GM18511 (cell line): Measurements from ENCODE around the gene DMRT3.
A peak's percentile ranks its signal among the peaks of the same experiment; 100 is the strongest.

Source experiments
- ATAC-seq: cut with Tn5 transposase; IDR thresholded peaks from one replicate; pipeline ENCODE4 v1.9.1; 2021; ENCODE audit warnings: mild to moderate bottlenecking, moderate library complexity; ENCODE audit not compliant: unreplicated experiment

Gene DMRT3

DNA sequence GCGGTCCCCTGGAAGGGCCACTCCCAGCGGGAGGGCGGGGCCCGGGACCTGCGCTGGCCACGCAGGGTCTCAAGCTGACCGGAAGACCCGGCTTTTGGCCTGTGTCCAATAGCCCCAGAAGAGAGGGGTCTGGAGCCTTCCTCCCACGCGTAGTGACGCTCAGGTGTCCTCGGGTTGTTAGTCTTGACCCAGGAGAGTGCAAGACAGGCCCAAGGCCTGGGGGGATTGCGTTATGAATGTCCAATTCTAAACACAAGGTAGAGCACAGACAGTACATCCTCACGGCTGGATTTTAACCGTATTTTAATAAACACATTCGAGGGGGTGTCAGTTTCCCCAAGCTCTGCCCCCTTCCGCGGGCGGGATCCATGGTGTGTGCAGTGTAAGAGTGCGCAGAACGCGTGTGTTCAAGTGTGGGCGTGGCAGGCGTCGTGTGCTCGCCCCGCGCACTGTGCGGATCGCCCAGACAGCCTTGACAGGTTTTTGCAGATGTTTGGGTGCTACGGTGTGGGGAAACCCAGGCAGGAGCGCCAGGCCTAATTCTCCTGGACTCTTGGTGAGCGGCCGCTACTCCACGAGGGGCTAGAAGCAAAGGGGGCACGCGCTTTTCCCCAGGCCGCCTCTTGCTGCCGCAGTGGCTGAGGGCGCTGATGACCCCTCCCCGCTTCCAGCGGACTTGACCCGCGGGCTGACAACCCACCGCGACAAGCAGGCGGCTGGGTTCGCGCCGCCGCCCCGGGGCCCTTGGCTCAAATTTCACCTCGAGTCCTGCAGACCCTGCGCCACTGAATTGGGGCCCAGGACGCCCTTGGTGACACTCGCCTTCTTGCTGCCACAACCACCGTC lies 6.1 kb upstream of the DMRT3 start:
- ATAC-seq, result no peak

DNA sequence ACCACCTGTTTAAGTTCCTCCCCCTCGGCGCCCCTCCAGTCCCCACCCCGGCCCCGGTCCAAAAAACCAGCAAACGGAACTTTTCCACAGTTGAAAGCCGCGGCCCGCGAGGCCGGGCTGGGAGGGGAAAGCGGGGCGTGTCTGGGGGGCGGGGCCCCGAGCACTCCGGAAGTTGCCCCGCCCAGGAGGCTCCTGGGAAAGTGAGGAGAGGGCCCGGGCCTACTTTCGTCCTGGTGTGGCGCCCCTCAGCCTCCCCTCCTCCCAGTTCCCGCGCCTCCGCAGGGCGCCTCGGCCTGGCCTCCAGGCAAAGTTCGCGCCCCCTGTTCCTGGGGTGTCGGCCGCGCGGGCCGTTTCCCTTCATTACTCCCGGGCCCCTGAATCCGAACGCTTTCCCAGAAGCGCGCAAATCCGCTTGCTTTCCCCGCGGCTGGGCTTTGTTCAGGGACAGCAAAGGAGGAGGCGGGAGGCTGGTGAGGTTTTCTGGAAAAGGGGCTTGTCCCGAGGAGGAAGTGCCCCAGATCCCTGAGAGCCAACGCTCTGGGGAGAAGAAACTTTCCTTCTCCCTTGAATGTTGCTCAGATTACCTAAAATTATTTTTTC lies 4.5 kb upstream of the DMRT3 start:
- ATAC-seq, result no peak

DNA sequence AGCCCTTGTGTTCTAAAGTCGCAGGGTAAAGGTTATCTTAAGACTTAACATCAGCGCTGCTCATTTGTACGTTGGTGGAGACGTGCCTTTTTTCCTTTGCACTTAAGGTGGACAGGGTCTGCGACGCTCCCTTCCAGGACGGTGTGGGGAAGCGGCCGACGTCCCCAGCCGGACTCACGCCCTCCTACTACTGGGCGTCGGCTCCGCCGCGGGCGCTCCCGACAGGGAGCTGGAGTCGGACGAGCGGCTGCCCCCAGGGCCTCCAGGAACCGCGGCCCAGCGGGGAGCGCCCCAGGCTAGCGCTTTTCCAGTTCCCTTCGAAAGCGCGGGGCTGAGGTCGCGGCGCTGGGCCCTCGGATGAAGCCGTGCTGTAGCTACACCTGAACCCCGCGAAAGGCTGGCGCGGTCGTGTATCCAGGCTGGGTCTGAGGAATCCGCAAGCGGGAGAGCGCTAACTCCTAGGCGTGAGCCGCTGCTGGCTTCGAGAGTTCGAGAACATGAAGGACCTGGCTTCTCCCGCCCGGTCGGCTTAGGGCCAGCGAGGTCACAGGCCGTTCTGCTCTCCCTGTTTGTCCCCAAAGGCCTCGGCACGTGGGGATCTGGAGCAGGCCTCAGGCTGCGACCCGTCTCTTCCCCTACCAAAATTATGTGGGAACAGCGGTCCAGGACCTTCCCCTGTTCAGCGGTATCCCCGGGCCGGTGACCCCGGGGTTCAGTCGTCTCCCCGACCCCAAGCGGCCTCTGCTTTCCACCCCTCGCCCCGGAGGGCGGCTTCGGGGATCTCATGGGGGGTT lies 3.8 kb upstream of the DMRT3 start:
- no peak for ATAC-seq

DNA sequence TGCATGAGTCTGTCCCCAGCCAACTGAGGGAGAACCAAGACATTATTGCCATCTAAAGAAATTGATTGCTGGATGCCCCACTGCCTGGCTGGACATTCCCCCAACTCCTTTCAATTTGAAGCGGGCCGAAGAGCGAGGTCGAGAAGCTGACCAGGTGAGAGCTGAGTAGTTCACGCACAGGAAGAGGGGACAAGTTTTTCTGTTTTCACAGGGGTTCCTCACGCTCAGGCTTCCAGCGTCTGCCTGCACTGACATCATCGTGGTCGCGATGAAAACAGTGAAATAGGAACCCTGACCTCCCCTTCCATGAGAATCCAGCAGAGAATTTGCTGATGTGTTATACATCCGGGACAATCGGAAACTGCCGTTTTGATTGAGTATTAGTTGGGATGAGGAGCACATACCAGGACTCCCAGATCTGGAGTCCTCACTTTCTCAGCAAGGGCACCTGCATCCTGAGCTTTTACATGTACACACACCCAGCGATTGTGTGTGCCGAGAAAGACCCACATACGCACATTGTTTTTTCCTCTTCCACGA lies 3.1 kb upstream of the DMRT3 start:
- no peak for ATAC-seq

DNA sequence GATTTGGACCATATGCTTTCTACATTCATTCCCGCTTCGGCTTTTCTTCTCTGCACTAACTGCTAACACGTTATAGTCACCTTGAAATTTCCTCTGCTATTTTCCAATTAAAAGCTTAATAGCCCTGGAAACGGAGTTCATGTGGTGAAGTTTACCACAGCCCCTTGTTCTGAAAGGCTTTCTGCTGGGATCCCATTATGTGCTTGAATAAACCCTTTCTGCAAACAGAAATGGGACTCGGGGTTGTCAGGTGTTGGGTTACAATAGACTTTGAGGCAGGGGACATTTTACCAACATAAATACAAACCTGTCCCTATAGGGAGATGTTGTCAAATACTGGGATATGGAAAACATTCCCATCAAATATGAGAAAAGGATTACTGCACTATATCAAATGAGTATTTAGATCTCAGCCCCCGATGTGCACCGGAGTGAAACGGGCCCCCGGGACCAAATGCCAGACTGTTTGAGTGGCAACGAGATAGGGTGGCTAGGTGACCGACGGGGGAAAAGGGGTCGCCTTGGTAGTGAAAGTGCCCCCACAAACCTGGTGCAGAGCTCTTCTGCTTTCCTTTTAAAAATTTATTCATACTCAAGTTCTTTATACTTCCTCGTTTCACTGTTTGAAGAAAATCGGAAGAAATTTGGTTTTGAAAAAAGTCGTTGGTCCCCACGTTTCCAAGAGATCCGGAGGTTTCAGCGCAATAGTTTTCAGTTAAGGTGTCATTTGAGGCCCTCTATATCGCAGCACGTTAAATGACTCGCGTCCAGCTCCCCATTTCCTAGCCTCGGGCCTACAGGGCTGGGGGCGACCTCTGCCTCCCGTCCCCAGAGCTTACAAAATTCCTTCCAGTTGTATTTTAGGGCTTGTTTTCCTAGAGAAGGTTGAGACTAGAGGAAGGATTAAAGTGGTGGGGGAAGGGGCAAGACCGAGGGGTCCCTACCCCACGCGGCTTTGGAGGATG lies 2.1 kb upstream of the DMRT3 start:
- no peak for ATAC-seq

- no peak for ATAC-seq
Observed at GRCh38 chr9:974996-975739, 1.3 kb upstream of the DMRT3 start.

- no peak for ATAC-seq
Observed at GRCh38 chr9:975740-976257, 656 bp upstream of the DMRT3 start.

DNA sequence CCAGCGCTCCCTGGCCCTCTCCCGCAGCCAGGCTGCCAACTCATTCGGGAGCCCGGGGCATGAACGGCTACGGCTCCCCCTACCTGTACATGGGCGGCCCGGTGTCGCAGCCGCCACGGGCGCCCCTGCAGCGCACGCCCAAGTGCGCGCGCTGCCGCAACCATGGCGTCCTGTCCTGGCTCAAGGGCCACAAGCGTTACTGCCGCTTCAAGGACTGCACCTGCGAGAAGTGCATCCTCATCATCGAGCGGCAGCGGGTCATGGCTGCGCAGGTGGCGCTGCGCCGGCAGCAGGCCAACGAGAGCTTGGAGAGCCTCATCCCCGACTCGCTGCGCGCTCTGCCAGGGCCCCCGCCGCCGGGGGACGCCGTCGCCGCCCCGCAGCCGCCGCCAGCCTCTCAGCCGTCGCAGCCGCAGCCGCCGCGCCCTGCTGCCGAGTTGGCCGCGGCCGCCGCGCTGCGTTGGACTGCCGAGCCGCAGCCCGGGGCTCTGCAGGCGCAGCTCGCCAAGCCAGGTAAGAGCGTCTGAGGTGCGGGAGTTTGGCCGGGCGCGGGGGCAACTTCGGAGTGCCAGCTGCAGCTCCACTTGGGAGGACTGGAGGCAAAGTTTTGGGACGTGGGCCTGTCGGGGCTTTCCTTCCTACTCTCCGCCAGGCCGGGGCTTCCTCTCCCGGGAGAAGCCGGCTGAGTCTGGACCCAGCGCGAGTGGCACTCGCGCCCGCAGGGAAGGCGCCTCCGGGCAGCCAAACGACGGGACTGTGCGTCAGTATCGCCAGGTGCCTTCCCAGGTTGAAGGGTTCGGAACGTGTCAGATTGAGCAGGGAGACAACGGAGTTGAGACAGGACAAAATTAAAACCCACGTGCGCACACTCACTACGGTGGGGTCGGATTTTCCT lies 735 bp downstream of the DMRT3 start:
- no peak for ATAC-seq

DNA sequence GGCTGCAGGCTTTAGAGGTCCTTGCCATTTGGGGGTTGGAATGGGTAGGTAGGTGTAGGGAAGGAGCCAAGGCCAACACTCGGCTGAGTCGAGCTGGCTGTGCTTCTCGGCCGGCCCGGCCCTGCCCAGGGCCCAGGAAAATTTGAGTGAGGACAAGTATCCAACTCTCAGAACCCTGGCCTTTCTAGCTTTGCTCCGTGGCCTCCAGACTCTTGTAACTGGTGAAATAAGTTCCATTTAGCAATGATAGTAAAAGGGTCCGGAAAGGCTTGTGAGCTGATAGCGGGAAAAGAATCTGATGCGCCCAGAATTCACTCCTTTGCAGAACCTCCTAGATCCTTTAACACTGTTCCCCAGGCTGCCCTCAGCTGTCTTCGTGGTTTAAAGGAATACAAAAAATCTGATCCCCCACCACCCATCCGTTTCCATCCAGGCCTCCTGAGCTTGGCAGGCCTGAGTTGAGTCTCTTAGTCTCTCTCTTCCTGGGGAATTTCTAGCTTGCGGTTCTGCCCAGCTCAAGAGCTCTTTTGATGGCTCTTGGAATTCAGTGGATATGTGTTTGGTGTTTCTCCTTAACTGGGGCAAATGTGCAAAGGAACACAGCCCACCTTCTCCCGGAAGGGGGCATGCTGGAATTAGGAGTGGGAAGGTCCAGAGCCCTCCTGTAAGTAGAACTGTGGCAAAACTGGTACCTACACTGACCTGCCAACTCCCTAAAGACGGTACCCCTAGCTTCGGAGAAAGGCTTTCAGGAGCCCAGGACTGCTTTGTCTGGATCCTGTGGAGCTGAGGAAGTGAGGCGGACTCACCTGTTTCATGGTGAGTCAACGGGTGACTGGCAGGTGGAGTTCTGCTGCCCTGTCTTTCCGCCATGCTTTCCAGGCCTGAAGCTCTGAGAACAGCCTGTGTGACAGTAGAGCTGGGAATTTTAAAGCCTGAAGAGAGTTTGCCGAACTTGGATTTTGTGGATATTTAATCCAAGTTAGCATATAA lies 1.7 kb downstream of the DMRT3 start:
- no peak for ATAC-seq

DNA sequence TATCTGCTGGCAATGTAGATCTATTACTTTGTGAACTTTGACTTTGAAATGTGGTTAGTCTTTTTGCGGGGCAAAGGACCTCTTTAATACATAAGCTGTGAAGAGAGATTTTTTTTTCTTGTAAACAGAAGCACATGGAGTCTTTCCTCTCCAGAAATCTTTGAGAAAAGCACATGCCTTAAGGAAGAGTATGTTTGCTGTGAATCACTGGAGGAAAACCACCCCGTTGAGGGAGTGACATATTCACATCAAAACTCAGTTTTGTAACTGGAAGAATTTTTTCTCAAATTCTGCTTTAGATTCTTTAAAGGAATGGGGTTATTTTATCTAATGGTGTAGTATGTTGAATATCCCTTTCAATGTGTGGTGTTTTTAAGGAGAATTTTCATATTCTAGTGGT lies 3.5 kb downstream of the DMRT3 start:
- ATAC-seq, result no peak

DNA sequence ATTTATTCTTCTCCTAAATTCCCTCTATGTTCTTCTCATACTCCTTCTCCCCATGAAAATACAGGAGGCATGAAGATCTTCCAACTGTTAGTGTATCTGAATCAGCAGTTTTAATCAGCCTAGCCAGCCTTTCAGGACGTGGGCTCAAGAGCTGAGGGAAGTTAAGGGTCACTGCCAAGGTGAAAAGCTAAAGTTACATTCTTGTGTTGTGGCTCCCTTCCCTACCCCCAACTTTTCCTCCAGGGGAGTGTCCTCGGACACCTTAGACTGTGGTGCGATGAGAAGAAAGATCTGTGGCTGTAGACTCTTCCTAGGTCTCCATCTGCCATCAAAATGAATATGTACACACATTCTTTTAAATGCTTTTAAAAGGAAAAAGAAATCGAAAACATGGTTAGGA lies 4.2 kb downstream of the DMRT3 start:
- no peak for ATAC-seq

GRCh38 chr9:981491-981898 lies 5.0 kb downstream of the DMRT3 start:
- no peak for ATAC-seq

DNA sequence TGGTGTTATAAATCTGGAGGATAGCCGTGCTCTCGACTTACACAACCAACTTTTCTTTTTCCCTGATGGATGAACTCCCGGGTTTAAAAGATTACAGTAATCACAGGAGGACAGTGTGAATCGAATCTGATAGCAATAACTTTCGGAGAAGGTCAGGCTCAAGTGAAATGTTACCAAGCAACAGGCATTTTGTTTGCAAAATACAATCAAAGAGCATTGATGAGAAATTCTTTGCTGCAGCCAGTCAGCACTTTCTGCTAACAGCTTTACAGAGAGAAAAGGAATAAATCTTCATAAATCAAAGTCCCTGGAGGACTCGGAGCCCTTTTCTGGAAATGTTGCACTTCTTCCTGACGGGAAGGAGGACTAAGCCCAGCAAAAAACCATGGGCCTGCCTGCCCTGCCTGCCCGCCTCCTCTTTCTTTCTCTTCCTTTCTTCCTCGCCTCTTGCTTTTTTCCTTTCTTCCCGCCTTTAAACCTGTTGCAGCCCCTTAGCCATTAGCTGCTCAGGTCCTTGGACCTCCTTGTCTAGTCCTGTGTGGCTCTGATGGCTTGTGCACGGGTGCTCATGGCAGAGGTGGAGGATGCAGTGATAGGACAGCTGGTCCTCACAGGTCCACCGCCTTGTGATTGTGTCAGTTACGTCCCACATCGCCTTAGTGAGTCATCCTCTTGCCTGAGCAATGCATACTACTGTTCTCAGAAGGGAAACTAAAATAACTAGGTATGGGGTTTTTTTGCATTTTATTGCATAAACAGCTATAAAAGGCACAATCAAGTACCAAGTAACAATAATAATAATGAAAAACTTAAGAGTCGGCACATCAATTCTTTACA lies 6.2 kb downstream of the DMRT3 start:
- no peak for ATAC-seq

- peak; percentile 54 for ATAC-seq
Observed at GRCh38 chr9:994005-994404, 17.6 kb downstream of the DMRT3 start.

GRCh38 chr9:995192-995591 lies 18.7 kb downstream of the DMRT3 start:
- ATAC-seq, result no peak

DNA sequence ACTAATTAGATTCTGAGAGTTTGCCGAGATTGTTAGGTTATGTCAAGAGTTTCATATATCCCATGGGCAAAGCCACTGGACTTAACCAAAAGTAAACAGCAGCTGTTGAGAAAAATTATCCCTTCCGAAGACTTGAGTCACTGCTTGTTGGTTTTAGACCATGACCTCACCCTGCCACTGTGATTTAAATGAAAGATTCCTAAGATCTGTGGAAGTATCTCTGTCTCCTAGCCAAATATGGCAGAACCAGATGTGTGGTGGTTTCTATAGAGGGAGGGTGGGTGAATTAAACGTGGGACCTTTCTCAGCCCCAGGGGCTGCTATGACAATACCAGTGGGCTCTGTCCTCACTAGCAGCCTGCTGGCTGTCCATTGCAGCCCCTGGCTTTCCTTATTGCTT lies 19.3 kb downstream of the DMRT3 start:
- ATAC-seq, result no peak
